ENCODE results near the gene CNMD.

DNA sequence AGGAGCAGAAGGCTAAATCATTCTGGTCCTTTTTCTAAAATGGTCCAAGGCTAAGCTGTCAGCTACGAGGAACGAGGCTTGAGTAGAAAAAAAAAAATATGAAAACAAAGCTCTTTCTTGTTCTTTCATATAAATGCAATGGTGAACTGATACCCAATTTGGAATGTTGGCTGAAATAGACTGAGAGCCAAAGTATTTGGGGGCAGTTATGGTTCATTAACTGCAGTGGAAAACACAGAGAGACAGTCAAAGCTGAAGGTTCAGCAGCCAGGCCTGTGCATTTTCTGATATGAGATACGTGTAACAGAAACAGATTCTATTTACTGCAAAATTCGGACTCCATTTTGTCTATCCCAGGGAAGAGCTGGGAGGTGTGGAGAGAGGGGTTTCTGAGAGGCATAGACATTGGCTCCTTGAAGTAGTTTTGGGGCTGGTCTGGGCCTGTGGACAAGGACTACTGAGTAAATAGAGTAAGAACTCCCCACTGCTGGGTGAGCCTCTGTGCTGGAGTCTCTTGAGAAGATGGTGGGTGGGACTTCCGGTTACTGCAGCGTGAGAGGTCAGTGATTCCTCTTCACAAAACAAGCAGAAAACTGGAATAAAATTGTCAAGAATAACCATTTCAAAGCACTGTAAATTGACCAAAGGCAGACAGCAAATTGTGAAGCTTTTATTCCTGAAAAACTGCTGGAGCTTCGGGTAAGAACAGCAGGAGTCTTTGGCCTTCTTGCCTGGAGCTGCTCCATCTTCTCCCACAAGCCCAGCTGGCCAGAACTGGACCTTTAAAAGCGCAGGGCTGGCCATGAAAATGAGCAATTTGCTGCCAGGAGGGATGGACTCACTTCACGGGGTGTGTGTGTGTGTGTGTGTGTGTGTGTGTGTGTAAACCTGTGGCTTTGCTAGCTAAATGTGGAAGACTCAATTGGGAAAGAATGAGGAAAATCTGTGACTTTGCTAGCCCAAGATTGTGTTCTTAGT is 43.1 kb upstream of the CNMD start:
- TF ChIP-seq, protein P1, sequence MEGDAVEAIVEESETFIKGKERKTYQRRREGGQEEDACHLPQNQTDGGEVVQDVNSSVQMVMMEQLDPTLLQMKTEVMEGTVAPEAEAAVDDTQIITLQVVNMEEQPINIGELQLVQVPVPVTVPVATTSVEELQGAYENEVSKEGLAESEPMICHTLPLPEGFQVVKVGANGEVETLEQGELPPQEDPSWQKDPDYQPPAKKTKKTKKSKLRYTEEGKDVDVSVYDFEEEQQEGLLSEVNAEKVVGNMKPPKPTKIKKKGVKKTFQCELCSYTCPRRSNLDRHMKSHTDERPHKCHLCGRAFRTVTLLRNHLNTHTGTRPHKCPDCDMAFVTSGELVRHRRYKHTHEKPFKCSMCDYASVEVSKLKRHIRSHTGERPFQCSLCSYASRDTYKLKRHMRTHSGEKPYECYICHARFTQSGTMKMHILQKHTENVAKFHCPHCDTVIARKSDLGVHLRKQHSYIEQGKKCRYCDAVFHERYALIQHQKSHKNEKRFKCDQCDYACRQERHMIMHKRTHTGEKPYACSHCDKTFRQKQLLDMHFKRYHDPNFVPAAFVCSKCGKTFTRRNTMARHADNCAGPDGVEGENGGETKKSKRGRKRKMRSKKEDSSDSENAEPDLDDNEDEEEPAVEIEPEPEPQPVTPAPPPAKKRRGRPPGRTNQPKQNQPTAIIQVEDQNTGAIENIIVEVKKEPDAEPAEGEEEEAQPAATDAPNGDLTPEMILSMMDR (conservative IDR thresholded peaks at IDR 0.05; ENCODE audit: low read depth, low read length) = no peak
- no peak for TF ChIP-seq EZH2 (IDR thresholded peaks at IDR 0.05; ENCODE audit: borderline replicate concordance, low read depth, low read length, poor library complexity, severe bottlenecking)
